WTC11 (cell line): ENCODE results near the gene TIMP4. TPM values are rescaled to one million over a fixed set of nuclear protein-coding genes. Genes with fewer than 3 reads are reported as not detected.

Experiments
- ATAC-seq: fragments of 200-7000 bp; cut with Tn5 transposase; 2 replicates; pipeline ENCODE4 v1.10.0; 2021; ENCODE audit warnings: mild to moderate bottlenecking, moderate library complexity
- CTCF ChIA-PET: fragments of 300-600 bp; sonication (Branson Sonifier 250); formaldehyde crosslinking; loops from one replicate; lab custom pipeline; 2021; ENCODE audit warnings: antibody characterized with exemption; lab: Charles Lee
- POLR2A ChIA-PET: fragments of 350-600 bp; sonication (Branson Sonifier 250); formaldehyde crosslinking; loops from one replicate; lab custom pipeline; 2021; ENCODE audit warnings: antibody characterized with exemption; lab: Charles Lee
- DNase-seq: peaks from one replicate; pipeline ENCODE4 v3.0.0; 2021; ENCODE audit warnings: low spot score
- H3K27ac Mint-ChIP-seq: 2 replicates; pipeline ENCODE4 v1.8.0; 2021; ENCODE audit warnings: mixed read lengths
- H3K27me3 Mint-ChIP-seq: 2 replicates; pipeline ENCODE4 v1.8.0; 2021; ENCODE audit warnings: low read depth, mild to moderate bottlenecking, moderate library complexity, mixed read lengths
- H3K36me3 Mint-ChIP-seq: 2 replicates; pipeline ENCODE4 v1.8.0; 2021; ENCODE audit warnings: mixed read lengths
- H3K4me1 Mint-ChIP-seq: 2 replicates; pipeline ENCODE4 v1.8.0; 2022; ENCODE audit warnings: mixed read lengths
- H3K4me3 Mint-ChIP-seq: 2 replicates; pipeline ENCODE4 v1.8.0; 2021; ENCODE audit warnings: mild to moderate bottlenecking, moderate library complexity, mixed read lengths
- H3K9me3 Mint-ChIP-seq: 2 replicates; pipeline ENCODE4 v1.8.0; 2021; ENCODE audit warnings: mixed read lengths
- AFF4 ChIP-seq: sonication (generic); formaldehyde crosslinking; IDR thresholded peaks from 2 replicates; pipeline ENCODE4 v1.8.1; 2023; ENCODE audit warnings: mild to moderate bottlenecking, missing genetic modification reagents, borderline replicate concordance
- ATF2 ChIP-seq: sonication (generic); formaldehyde crosslinking; IDR thresholded peaks from 2 replicates; pipeline ENCODE4 v1.8.1; 2022; ENCODE audit warnings: low read depth, missing genetic modification reagents, borderline replicate concordance
- ERG ChIP-seq: fragments of 250-450 bp; sonication (Bioruptor Pico); IDR thresholded peaks from 2 replicates; pipeline ENCODE4 v1.8.0; 2021; ENCODE audit warnings: mild to moderate bottlenecking
- FOXJ3 ChIP-seq: sonication (generic); formaldehyde crosslinking; IDR thresholded peaks from 2 replicates; pipeline ENCODE4 v1.9.0; 2021; ENCODE audit warnings: missing genetic modification reagents, mild to moderate bottlenecking, borderline replicate concordance
- HMGXB4 ChIP-seq: sonication (generic); formaldehyde crosslinking; IDR thresholded peaks from 2 replicates; pipeline ENCODE4 v1.8.1; 2023; ENCODE audit warnings: mild to moderate bottlenecking, moderate library complexity, missing genetic modification reagents
- JAZF1 ChIP-seq: fragments of 250-450 bp; sonication (Bioruptor Pico); IDR thresholded peaks from 2 replicates; pipeline ENCODE4 v1.9.0; 2021; ENCODE audit warnings: moderate library complexity, mild to moderate bottlenecking, inconsistent platforms
- JUN ChIP-seq: sonication (generic); formaldehyde crosslinking; IDR thresholded peaks from 2 replicates; pipeline ENCODE4 v1.8.0; 2023; ENCODE audit warnings: mild to moderate bottlenecking, missing genetic modification reagents
- MAX ChIP-seq: sonication (generic); formaldehyde crosslinking; IDR thresholded peaks from 2 replicates; pipeline ENCODE4 v1.8.0; 2022; ENCODE audit warnings: mild to moderate bottlenecking, missing genetic modification reagents
- NFE2L1 ChIP-seq: sonication (generic); formaldehyde crosslinking; IDR thresholded peaks from 2 replicates; pipeline ENCODE4 v1.8.1; 2023; ENCODE audit warnings: missing genetic modification reagents
- ZBTB21 ChIP-seq: sonication (generic); formaldehyde crosslinking; IDR thresholded peaks from 2 replicates; pipeline ENCODE4 v1.8.1; 2023; ENCODE audit warnings: mild to moderate bottlenecking, missing genetic modification reagents, borderline replicate concordance
- ZBTB43 ChIP-seq: sonication (generic); formaldehyde crosslinking; IDR thresholded peaks from 2 replicates; pipeline ENCODE4 v1.8.1; 2023; ENCODE audit warnings: mild to moderate bottlenecking, missing genetic modification reagents
- ZMAT4 ChIP-seq: fragments of 250-450 bp; sonication (Bioruptor Pico); IDR thresholded peaks from 2 replicates; pipeline ENCODE4 v1.9.0; 2021; ENCODE audit warnings: mild to moderate bottlenecking
- ZNF138 ChIP-seq: sonication (generic); formaldehyde crosslinking; conservative IDR thresholded peaks from 2 replicates; pipeline ENCODE4 v1.8.1; 2022; ENCODE audit warnings: mild to moderate bottlenecking, moderate library complexity, missing genetic modification reagents
- ZNF219 ChIP-seq: sonication (generic); formaldehyde crosslinking; IDR thresholded peaks from 2 replicates; pipeline ENCODE4 v1.8.0; 2023; ENCODE audit warnings: missing genetic modification reagents, mild to moderate bottlenecking, borderline replicate concordance
- ZNF425 ChIP-seq: fragments of 250-450 bp; sonication (Bioruptor Pico); conservative IDR thresholded peaks from 2 replicates; pipeline ENCODE4 v1.9.0; 2021; ENCODE audit warnings: mild to moderate bottlenecking
- ZNF512 ChIP-seq: sonication (generic); formaldehyde crosslinking; IDR thresholded peaks from 2 replicates; pipeline ENCODE4 v1.8.1; 2022; ENCODE audit warnings: missing genetic modification reagents, borderline replicate concordance
- total RNA-seq: library from RNA; stranded (reverse); gene quantifications from 3 replicates; pipeline ENCODE4 v1.2.3, GENCODE V29; 2021

TIMP4 gene
- total RNA-seq, 1 experiment from 2014 or later, result 11.8 TPM

- TF ChIP-seq HMGXB4, result no peak
- TF ChIP-seq NFE2L1, result no peak
Observed at GRCh38 chr3:12155264-12155663, 3.4 kb downstream of the TIMP4 start (continued).

- Mint-ChIP-seq H3K4me1 (peaks cover 21% of the 10 kb centered on the region), H3K27me3 (no peaks in the 10 kb centered on the region), H3K9me3 (no peaks in the 10 kb centered on the region), H3K27ac (no peak overlapping the region), H3K36me3 (peaks cover 4% of the 10 kb centered on the region; the same call in 1 of the 2 replicates), H3K4me3 (no peak overlapping the region)
- ATAC-seq (no peak), DNase-seq (no peak)
- CTCF ChIA-PET, result interaction anchor here (1.0 kb wide), 1 partner anchor 23 kb away, joined by 3 read pairs; no protein-coding TSS in a partner anchor
- TF ChIP-seq JAZF1 (no peak), FOXJ3 (CRISPR knock-in tag) (no peak), MAX (no peak), HMGXB4 (no peak), ZNF219 (CRISPR knock-in tag) (no peak), ATF2 (CRISPR knock-in tag) (no peak), ZBTB21 (CRISPR knock-in tag) (no peak), ZNF425 (no peak), JUN (CRISPR knock-in tag) (no peak), ZMAT4 (no peak), ZBTB43 (no peak), ZNF512 (CRISPR knock-in tag) (no peak), ZNF138 (no peak), AFF4 (CRISPR knock-in tag) (no peak), ERG (CRISPR knock-in tag) (no peak)
- POLR2A ChIA-PET, result no interaction called here
Observed at GRCh38 chr3:12154151-12154550, 4.6 kb downstream of the TIMP4 start.
